Measurements from ENCODE around the gene UST.
"Not testable (repeated sequence)": the region's sequence is repeated elsewhere in the genome, so short reads cannot be mapped to it uniquely, and the experiment has no call there.

The UST gene

DNA sequence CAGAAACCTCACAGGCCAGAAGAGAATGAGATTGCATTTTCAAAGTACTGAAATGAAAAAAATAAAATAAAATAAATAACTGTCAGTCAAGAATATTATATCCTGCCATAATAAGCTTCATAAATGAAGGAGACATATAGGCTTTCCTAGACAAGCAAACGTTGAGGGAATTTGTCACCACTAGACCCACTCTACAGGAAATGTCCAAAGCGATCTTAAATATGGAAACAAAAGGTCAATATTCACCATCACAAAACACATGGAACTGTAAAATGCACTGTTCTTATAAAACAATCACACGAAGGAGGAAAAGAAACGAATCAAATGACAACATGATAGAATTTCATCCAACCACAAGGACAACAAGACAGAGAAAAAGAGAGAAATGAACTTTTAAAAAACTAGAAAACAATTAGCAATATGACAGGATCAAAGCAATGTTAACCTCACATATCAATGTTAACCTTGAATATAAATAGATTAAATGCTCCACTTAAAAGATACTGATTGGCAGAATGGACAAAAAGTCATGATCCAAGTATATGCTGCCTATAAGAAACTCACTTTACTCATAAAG, 352.0 kb downstream of the UST start:
- DNase-seq, result no peak

DNA sequence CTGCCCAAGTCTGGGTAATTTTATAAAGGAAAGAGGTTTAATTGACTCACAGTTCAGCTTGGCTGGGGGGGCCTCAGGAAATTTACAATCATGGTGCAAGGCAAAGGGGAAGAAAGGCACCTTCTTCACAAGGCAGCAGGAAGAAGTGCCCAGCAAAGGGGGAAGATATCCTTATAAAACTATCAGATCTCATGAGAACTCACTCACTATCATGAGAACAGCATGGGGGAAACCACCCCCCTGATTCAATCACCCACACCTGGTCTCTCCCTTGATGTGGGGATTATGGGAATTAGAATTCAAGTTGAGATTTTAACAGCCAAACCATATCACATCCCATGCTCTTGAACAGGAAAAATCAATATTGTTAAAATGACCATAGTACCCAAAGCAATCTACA, 355.5 kb downstream of the UST start:
- DNase-seq, result no peak

GRCh38 chr6:149103950-149104349, 357.1 kb downstream of the UST start:
- DNase-seq, result not testable (repeated sequence)

DNA sequence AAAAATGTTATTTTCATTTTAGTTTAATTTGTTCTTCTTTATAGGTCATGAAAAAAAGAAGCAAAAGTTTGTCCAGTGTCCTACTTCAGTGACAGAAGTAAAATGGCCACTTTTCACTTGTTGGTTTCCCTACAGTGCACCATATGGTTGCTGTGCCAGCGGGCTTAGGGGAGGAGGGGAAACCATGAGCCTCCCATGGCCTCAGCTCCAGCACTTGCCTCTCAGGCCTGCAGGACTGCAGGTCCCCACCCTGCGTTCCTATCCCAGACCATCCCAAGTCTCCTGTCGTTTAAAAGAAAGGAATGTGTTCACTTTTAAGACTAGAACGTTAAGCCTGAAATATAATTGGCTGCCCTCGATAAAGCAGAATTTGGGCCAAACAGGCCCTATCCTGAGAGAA, 360.7 kb downstream of the UST start:
- no peak for DNase-seq

DNA sequence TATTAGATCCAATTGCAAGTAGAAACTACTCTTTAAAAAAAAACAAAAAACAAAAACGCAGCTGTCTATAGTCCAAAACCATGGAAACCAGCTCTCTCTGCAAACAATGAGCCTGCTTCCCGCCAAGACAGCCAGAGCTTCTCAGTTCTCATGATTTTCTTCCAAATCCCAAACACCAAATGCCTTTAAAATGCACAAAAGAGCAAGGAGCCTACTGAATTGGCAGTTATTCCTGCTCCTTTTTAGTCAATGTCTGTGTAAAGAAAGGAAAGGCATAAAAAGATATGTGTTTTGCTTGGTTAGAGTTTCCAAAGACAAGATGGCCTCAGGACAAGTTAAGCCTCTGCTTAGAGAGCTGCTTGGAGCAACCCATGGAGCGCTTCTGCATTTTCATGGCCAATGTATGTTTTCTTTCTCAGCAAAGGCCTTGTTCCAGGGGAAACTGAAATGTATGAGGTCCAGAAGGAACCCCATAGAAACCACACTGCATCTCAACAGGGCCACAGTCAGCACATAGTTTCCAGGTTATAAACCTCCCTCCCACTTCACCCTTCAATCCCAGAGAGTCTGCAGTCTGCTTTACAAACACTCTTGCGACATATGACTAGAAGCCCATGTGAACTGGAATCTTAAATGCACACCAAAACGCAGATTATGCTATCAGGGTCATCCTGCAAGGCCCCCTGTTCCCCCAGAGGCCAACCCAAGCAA, 361.4 kb downstream of the UST start:
- DNase-seq, result no peak

- no peak for DNase-seq
These were observed 361.9 kb downstream of the UST start for GRCh38 chr6:149108749-149109100.

DNA sequence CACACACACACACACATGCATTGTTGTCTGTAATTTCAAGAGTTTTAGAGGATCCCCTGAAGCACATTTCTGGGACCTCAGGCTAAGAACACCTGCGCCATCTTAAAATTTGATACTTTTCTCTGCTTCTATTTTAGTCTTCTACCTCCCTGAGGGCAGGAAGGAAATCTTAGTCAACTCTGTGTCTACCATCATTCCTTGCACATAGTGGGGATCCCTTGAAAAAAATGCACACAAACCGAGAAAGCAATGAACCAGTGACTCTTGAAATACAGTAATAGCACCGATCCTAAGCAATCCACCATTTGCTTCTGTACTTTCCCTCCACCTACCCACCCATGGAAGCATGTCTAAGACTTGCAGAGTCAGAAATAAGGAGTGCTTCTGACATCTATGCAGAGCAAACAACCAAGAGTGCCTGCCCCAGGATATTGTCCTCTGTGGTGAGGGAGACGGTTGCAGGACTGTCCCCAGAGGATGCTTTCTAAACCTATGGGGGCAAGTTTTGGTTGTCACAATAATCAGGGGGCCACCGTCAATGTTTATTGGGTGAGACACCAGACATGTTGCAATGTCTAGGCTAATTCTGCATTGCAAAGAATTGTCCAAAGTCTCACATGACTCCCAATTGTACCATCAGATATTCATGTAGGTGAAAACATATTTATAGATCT, 362.7 kb downstream of the UST start:
- DNase-seq, result no peak

GRCh38 chr6:149111556-149112115, 364.8 kb downstream of the UST start:
- DNase-seq, result peak; percentile 54

- no peak for DNase-seq
These were observed 366.1 kb downstream of the UST start for GRCh38 chr6:149112976-149113375.

DNA sequence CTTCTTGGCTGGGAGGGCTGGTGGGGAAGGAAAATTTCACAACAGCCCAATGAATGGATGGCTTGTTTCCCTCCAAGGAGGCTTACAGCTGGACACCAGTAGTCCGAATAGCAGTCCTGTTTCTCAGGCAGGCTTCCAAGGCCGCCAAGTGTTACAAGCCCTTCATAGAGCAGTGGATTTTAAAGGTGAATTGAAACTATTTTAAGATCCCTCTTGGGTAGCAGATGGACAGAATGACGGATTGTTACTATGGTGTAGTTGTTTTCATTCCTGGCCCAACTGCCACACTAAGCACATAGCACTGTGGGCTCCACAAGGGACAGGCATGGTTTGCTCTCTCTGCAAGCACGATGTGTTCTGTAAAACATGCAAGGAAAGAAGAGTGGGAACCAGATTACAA, 367.3 kb downstream of the UST start:
- DNase-seq, result no peak

GRCh38 chr6:149118737-149119653, 372.2 kb downstream of the UST start:
- peak; percentile 93 for DNase-seq

GRCh38 chr6:149122850-149123821, 376.3 kb downstream of the UST start:
- DNase-seq, result peak; percentile 57

DNA sequence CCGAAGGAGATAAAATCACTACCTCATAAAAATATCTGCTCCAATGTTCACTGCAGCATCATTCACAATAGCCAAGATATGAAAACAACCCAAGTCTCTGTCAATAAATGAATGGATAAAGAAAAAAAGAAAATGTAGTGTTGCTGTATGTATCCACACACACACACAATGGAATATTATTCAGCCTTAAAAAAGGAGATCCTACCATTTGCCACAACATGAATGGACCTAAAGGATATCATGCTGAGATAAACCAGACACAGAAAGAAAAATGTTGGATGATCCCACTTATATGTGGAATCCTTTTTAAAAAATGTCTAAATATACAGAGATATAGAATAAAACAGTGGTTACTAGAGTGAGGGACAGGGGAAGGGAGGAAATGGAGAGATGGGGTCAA, 378.5 kb downstream of the UST start:
- DNase-seq, result no peak
